GM18511 (cell line): ENCODE data around the gene SLC25A51.

Source experiments
- ATAC-seq: cut with Tn5 transposase; IDR thresholded peaks from one replicate; pipeline ENCODE4 v1.9.1; 2021; ENCODE audit warnings: mild to moderate bottlenecking, moderate library complexity; ENCODE audit not compliant: unreplicated experiment

The SLC25A51 gene

DNA sequence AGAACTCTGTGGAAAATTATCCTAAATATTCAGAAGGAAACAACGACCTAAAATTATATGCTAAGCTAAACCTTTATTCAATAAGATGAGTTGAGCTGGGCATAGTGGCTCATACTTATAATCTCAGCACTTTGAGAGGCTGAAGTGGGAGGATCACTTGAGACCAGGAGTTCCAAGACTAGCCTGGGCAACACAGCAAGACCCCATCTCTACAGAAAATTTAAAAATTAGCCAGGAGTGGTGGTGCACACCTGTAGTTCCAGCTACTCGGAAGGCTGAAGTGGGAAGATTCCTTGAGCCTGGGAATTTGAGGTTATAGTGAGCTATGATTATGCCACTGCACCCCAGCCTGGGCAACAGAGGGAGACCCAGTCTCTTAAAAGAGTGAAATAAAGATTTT is 51.7 kb downstream of the SLC25A51 start:
- ATAC-seq: no peak

DNA sequence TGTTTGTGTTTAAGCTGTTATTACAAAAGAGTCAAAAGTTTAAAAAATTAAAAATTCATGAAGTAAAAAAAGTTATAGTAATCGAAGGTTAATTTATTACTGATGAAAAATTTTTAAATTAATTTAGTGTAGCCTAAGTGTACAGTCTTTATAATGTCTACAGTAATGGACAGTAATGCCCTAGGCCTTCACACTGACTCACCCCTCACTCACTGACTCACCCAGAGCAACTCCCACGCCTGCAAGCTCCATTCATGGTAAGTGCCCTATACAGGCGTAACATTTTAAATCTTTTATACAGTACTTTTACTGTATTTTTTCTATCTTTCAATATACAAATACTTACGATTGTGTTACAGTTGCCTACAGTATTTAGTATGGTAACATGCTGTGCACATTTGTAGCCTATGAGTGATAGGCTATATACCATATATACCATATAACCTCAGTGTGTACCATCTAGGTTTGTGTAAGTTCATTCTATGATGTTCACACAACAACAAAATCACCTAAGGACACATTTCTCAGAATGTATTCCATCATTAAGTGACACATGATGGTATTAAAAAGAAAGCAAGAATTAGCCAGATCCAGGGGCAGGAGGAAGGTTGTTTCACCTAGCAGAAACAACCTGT is 63.2 kb downstream of the SLC25A51 start:
- ATAC-seq: no peak

DNA sequence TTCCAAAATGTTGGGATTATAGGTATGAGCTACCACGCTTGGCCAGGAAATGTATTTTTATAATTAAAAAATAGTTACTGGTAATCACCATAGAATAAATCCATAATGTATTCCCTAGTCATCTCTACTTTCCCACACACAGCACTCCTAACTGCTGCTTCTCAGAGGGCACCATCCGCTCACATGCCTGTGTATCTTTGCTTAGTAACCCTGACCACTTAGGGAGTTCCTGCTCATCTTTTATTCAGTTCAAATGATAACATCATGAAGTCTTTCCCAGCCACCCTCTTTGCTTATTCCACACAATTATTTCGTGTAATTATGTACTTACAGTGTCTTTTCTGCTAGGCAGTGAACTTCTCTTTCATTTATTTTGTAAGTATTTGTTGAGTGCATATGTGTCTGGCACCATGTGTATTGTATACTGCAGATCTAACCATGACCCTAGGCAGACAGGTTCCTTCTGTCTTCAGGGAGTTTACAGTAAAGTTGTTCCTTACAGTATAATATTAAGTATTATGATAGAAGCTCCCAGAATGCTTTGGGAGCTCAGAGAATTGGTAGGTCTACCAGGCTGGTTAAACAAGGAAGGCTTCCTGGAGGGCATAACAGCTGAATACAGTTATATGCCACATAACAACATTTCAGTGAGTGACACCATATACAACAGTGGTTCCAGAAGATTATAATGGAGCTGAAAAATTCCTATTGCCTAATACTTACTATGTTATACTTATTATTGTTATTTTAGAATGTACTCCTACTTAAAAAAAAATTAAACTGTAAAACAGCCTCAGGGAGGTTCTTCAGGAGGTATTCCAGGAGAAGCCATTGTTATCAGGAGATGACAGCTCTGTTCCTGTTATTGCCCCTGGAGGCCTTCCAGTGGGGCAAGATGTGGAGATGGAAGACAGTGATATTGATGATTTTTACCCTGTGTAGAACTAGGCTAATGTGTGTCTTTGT is 64.1 kb downstream of the SLC25A51 start:
- ATAC-seq: no peak
